K562 (cell line): ENCODE measurements around the gene SLC24A2. TPM values are rescaled to one million over a fixed set of nuclear protein-coding genes. Genes with fewer than 3 reads are reported as not detected.

Experiments used
- ATF7 ChIP-seq: fragments of 450-650 bp; IDR thresholded peaks from 2 replicates; pipeline ENCODE4 v1.7.1; 2014; ENCODE audit warnings: mild to moderate bottlenecking, moderate library complexity
- CC2D1A ChIP-seq: fragments of 450-650 bp; IDR thresholded peaks from 2 replicates; pipeline ENCODE4 v1.6.1; 2017; ENCODE audit warnings: mild to moderate bottlenecking
- CHD2 ChIP-seq: IDR thresholded peaks from 2 replicates; pipeline ENCODE4 v1.6.1; 2011; ENCODE audit warnings: low read depth, low read length
- DPF2 ChIP-seq: fragments of 450-650 bp; IDR thresholded peaks from 2 replicates; pipeline ENCODE4 v1.6.1; 2016
- EP300 ChIP-seq: IDR thresholded peaks from 2 replicates; pipeline ENCODE4 v1.6.1; 2012; ENCODE audit warnings: low read length, improper control_type of control experiment
- HLTF ChIP-seq: fragments of 450-650 bp; IDR thresholded peaks from 2 replicates; pipeline ENCODE4 v1.6.1; 2016
- HMGN3 ChIP-seq: IDR thresholded peaks from 2 replicates; pipeline ENCODE4 v1.6.1; 2011; ENCODE audit warnings: borderline replicate concordance, low read depth, mild to moderate bottlenecking, mixed read lengths, low read length; ENCODE audit not compliant: insufficient read length; ENCODE audit errors: extremely low read depth
- NFE2 ChIP-seq: IDR thresholded peaks from 2 replicates; pipeline ENCODE4 v1.6.1; 2014; ENCODE audit warnings: antibody characterized with exemption, low read depth
- RAD21 ChIP-seq, 2 experiments: fragments of 250-450 bp in 1 of 2; fragments of 450-650 bp in 1 of 2; sonication (Bioruptor Pico) in 1 of 2; formaldehyde crosslinking in 1 of 2; IDR thresholded peaks in 1 of 2; conservative IDR thresholded peaks in 1 of 2; 2 replicates each; pipeline versions ENCODE4 v1.4.0 to v1.8.0; 2020 to 2022; ENCODE audit warnings: mild to moderate bottlenecking in 2 of 2, moderate library complexity in 1 of 2
- RCOR1 ChIP-seq, 2 experiments: IDR thresholded peaks; 2 replicates each; pipeline ENCODE4 v1.6.1; 2012; ENCODE audit warnings: low read depth in 2 of 2, low read length in 2 of 2, borderline replicate concordance in 1 of 2, improper control_type of control experiment in 1 of 2
- SRSF3 ChIP-seq: fragments of 200-400 bp; formaldehyde crosslinking; IDR thresholded peaks from 2 replicates; pipeline ENCODE4 v1.6.1; 2016; ENCODE audit warnings: mild to moderate bottlenecking, low read length, moderate library complexity; ENCODE audit not compliant: insufficient read depth
- ZEB2 ChIP-seq: fragments of 450-650 bp; IDR thresholded peaks from 2 replicates; pipeline ENCODE4 v1.6.1; 2016
- ZFX ChIP-seq: sonication (generic); formaldehyde crosslinking; IDR thresholded peaks from 2 replicates; pipeline ENCODE4 v1.8.0; 2022; ENCODE audit warnings: mild to moderate bottlenecking, missing genetic modification reagents, moderate library complexity
- ZNF668 ChIP-seq: fragments of 250-450 bp; sonication (Bioruptor Pico); IDR thresholded peaks from 2 replicates; pipeline ENCODE4 v1.8.0; 2022; ENCODE audit warnings: mild to moderate bottlenecking, inconsistent platforms
- polyA plus RNA-seq, 8 experiments: library from polyadenylated mRNA; depleted of rRNA in 4 of 8; stranded (reverse) in 5 of 8; unstranded in 3 of 8; fragments of >200 nt; fragmentation: Nextera tagmentation in 2 of 8; fragmentation: Illumina TruSeq in 1 of 8; extraction: Ambion mirVana in 2 of 8; extraction: Trizol in 1 of 8; gene quantifications; 2 replicates each; pipeline versions ENCODE4 v1.2.1 to v1.2.3, GENCODE V29; 2011 to 2014; ENCODE audit warnings: inconsistent platforms in 1 of 8, missing spikeins in 1 of 8
- total RNA-seq, 7 experiments: library from RNA; depleted of rRNA in 6 of 7; stranded (reverse); fragments of >200 nt in 6 of 7; fragmentation: Illumina TruSeq in 2 of 7; extraction: Trizol in 2 of 7; gene quantifications; 2 replicates each; pipeline versions ENCODE4 v1.2.1 to v1.2.3, GENCODE V29; 2011 to 2021; ENCODE audit warnings: low replicate concordance in 1 of 7
- TF ChIP-seq, protein P1 (sequence below): fragments of 450-650 bp; IDR thresholded peaks from 2 replicates; pipeline ENCODE4 v1.6.1; 2016; ENCODE audit warnings: mild to moderate bottlenecking, moderate library complexity

The SLC24A2 gene
- total and polyA plus RNA-seq, 9 of the 15 experiments (the other 6 are each of a cell fraction or from before 2014, with no cell fraction given): 0.04 to 0.40 (median 0.09) TPM

DNA sequence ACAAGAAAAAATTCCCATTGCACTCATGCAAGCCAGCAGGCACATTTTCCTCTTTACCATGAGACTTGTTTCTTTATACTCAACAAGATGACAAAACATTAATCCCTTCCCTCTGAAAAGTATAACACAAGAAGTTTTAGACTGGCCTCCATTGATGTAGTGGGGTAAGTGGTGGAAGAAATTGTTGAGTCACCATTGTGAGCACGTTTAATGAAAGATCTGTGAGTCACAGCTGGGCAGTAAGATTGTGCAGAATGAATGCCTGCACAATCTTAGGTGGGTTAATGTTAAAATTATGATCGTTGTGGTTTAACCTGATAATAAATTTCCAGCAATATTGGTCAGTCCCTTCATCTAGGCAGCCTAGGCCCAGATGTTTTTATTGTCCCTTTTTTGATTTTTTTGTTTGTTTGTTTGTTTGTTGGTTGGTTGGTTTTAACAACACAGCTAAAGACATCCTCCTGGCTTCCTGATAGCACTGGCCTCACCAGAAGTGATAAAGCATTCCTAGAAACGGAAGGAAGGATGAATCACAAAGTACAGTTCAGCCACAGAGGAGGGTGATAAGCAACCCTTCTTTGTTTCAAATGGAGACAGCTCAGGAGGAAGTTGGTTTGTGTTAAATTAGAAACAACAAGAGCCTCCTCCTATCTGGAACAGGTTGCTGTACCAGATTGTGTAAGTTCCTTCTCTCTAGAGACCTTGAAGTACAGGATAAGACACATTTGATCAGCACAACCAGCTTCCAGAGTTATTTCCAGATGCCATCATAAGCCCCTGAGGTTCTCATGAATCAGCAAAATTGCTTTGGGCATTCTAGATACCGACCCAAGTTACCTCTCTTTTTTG is 40.3 kb downstream of the SLC24A2 start (continued):
- TF ChIP-seq, protein P1, sequence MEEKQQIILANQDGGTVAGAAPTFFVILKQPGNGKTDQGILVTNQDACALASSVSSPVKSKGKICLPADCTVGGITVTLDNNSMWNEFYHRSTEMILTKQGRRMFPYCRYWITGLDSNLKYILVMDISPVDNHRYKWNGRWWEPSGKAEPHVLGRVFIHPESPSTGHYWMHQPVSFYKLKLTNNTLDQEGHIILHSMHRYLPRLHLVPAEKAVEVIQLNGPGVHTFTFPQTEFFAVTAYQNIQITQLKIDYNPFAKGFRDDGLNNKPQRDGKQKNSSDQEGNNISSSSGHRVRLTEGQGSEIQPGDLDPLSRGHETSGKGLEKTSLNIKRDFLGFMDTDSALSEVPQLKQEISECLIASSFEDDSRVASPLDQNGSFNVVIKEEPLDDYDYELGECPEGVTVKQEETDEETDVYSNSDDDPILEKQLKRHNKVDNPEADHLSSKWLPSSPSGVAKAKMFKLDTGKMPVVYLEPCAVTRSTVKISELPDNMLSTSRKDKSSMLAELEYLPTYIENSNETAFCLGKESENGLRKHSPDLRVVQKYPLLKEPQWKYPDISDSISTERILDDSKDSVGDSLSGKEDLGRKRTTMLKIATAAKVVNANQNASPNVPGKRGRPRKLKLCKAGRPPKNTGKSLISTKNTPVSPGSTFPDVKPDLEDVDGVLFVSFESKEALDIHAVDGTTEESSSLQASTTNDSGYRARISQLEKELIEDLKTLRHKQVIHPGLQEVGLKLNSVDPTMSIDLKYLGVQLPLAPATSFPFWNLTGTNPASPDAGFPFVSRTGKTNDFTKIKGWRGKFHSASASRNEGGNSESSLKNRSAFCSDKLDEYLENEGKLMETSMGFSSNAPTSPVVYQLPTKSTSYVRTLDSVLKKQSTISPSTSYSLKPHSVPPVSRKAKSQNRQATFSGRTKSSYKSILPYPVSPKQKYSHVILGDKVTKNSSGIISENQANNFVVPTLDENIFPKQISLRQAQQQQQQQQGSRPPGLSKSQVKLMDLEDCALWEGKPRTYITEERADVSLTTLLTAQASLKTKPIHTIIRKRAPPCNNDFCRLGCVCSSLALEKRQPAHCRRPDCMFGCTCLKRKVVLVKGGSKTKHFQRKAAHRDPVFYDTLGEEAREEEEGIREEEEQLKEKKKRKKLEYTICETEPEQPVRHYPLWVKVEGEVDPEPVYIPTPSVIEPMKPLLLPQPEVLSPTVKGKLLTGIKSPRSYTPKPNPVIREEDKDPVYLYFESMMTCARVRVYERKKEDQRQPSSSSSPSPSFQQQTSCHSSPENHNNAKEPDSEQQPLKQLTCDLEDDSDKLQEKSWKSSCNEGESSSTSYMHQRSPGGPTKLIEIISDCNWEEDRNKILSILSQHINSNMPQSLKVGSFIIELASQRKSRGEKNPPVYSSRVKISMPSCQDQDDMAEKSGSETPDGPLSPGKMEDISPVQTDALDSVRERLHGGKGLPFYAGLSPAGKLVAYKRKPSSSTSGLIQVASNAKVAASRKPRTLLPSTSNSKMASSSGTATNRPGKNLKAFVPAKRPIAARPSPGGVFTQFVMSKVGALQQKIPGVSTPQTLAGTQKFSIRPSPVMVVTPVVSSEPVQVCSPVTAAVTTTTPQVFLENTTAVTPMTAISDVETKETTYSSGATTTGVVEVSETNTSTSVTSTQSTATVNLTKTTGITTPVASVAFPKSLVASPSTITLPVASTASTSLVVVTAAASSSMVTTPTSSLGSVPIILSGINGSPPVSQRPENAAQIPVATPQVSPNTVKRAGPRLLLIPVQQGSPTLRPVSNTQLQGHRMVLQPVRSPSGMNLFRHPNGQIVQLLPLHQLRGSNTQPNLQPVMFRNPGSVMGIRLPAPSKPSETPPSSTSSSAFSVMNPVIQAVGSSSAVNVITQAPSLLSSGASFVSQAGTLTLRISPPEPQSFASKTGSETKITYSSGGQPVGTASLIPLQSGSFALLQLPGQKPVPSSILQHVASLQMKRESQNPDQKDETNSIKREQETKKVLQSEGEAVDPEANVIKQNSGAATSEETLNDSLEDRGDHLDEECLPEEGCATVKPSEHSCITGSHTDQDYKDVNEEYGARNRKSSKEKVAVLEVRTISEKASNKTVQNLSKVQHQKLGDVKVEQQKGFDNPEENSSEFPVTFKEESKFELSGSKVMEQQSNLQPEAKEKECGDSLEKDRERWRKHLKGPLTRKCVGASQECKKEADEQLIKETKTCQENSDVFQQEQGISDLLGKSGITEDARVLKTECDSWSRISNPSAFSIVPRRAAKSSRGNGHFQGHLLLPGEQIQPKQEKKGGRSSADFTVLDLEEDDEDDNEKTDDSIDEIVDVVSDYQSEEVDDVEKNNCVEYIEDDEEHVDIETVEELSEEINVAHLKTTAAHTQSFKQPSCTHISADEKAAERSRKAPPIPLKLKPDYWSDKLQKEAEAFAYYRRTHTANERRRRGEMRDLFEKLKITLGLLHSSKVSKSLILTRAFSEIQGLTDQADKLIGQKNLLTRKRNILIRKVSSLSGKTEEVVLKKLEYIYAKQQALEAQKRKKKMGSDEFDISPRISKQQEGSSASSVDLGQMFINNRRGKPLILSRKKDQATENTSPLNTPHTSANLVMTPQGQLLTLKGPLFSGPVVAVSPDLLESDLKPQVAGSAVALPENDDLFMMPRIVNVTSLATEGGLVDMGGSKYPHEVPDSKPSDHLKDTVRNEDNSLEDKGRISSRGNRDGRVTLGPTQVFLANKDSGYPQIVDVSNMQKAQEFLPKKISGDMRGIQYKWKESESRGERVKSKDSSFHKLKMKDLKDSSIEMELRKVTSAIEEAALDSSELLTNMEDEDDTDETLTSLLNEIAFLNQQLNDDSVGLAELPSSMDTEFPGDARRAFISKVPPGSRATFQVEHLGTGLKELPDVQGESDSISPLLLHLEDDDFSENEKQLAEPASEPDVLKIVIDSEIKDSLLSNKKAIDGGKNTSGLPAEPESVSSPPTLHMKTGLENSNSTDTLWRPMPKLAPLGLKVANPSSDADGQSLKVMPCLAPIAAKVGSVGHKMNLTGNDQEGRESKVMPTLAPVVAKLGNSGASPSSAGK: no peak
- peak; percentile 78 for TF ChIP-seq CC2D1A
- peak; percentile 42; the same call in 1 of the 2 replicates for TF ChIP-seq ATF7
- no peak for TF ChIP-seq HLTF
- no peak for TF ChIP-seq ZNF668 (CRISPR knock-in tag)
- 0 out of 2 replicates have a peak, but pooled peaks have one; percentile 52 for TF ChIP-seq ZEB2
- no peak for TF ChIP-seq SRSF3
- TF ChIP-seq ZFX (CRISPR knock-in tag): no peak
- TF ChIP-seq HMGN3: peak; percentile 55
- no peak for TF ChIP-seq CHD2
- TF ChIP-seq NFE2: peak; percentile 77
- peak; percentile 92 for TF ChIP-seq EP300
- TF ChIP-seq RCOR1 (IDR thresholded peaks at IDR 0.05; ENCODE audit: borderline replicate concordance in 1 of 2, low read depth in 2 of 2, low read length in 2 of 2): peak; percentile 28 to 69; a peak in 2 of 4 replicates
- peak; percentile 94 for TF ChIP-seq DPF2
- TF ChIP-seq RAD21 (CRISPR knock-in tag; conservative IDR thresholded peaks at IDR 0.05 in 1 of 2, IDR thresholded peaks at IDR 0.05 in 1 of 2): peak in 1 of 2 experiments; percentile 20; a peak in 1 of 4 replicates
